SJSA1 (cell line): Measurements from ENCODE around the gene STKLD1. TPM values are rescaled to one million over a fixed set of nuclear protein-coding genes. Genes with fewer than 3 reads are reported as not detected.

Experiments used
- DNase-seq, 2 experiments: peaks; one replicate each; pipeline ENCODE4 v3.0.0-alpha.2; 2015 to 2020; ENCODE audit warnings: low spot score in 2 of 2, low read depth in 1 of 2
- H3K27ac ChIP-seq: fragments of 250-450 bp; sonication (Bioruptor Pico); 2 replicates; pipeline ENCODE4 v1.5.1; 2020; ENCODE audit warnings: mild to moderate bottlenecking, moderate library complexity
- H3K27me3 ChIP-seq: fragments of 250-450 bp; sonication (Bioruptor Pico); replicated peaks from 2 replicates; pipeline ENCODE4 v1.5.1; 2020; ENCODE audit warnings: mild to moderate bottlenecking, moderate library complexity
- H3K36me3 ChIP-seq: fragments of 250-450 bp; sonication (Bioruptor Pico); 2 replicates; pipeline ENCODE4 v1.5.1; 2020; ENCODE audit warnings: mild to moderate bottlenecking
- H3K4me1 ChIP-seq: fragments of 250-450 bp; sonication (Bioruptor Pico); replicated peaks from 2 replicates; pipeline ENCODE4 v1.6.1; 2021; ENCODE audit warnings: mild to moderate bottlenecking
- H3K4me3 ChIP-seq: fragments of 250-450 bp; sonication (Bioruptor Pico); 2 replicates; pipeline ENCODE4 v1.5.1; 2020; ENCODE audit warnings: mild to moderate bottlenecking
- H3K9me3 ChIP-seq: fragments of 250-450 bp; sonication (Bioruptor Pico); replicated peaks from 2 replicates; pipeline ENCODE4 v1.5.1; 2020; ENCODE audit warnings: mild to moderate bottlenecking
- total RNA-seq: library from RNA; depleted of rRNA; stranded (reverse); fragments of >200 nt; shearing (Covaris generic); gene quantifications from 2 replicates; pipeline ENCODE4 v1.2.3, GENCODE V29; 2014

STKLD1 gene
- total RNA-seq, 1 experiment from 2014 or later: 0.63 TPM

DNA sequence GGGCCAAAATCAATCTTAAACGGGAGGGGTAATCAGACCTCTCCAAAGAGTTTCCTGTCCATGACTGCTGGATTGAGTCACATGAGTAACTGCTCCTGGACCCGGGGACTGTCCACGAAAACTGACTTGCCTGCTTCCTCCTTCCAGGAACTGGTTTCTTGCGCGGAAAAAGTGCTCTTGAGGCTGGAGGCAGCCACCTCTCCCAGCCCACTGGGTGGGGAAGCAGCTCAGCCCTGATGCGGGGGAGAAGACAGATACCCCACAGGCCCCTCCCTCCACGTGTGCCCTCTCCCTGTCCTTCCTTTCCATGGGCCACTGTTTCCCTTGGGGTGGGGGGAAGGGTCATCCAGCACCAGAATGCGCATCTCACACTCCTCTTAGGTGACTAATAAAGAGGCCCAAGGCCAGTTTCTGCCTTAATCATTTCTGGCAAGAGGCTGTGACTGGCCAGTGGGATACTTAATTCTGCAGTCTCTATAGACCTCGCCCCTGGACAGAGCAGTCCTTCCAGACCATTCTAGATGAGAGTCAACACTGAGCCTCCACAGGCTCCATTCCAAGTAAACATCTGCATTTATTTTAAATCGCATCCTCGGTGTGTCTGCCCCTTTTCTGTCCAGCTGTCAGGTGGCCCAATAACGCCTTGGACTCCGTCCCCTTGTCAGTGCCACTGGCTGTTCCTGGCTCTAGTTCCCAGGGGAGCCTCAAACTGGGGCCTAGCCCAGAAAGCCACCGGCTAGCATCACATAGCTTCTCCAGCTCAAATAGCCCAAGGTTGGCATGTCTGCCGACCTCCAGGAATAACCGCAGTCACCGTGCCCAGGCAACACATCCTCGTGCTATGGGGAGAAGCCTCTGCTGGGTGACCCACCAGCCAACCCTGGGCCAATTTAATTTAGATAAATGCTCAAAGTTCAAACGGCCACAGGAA, 29.6 kb downstream of the STKLD1 start:
- DNase-seq: no peak
- H3K36me3 ChIP-seq: peaks cover 57% of the 10 kb centered on the region
- H3K4me1 ChIP-seq: no peaks in the 10 kb centered on the region
- no peak overlapping the region for H3K27ac ChIP-seq
- no peak overlapping the region for H3K4me3 ChIP-seq
- no peaks in the 10 kb centered on the region for H3K9me3 ChIP-seq
- H3K27me3 ChIP-seq: no peaks in the 10 kb centered on the region

DNA sequence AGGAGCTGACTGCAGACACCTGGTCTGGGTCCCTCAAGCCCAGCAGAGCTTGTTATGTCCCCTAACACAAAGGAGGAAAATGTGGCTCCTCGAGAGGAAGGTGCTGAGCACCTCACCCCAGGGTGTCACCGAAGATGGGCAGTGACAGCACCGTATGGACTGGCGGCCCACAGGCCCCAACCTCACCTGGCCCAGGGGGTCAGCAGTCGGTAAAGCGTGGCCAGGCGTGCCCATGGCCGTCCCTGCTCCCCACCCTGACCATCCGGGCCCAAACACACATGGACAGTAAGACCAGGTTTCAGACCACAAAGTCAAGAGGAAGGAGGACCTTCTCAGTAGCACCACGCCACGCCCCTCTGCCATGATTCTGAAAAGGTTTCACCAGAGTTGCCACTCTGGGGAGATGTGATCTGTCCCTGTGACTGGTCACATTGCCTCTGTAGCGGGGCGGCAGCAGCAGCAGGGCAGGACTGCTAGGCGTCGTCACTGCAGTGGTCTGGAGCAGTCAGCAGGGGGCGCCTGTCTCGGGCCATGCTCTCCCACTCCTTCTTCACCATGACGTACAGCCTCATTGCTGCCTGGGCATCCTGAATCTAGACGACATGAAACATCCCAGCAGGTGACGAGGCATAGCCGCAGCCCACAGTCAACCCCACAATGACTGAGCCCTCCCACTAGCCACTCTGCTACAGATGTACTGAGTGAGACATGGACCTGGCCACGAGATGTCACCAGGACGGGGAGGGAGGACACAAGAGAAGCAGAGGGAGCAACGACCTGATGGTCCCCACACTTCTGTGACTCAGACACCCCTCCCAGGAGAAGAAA, 30.5 kb downstream of the STKLD1 start:
- peaks cover 64% of the 10 kb centered on the region for H3K36me3 ChIP-seq
- DNase-seq: peak; percentile 42 to 74
- H3K27ac ChIP-seq: no peak overlapping the region
- H3K9me3 ChIP-seq: no peaks in the 10 kb centered on the region
- no peaks in the 10 kb centered on the region for H3K27me3 ChIP-seq
- no peaks in the 10 kb centered on the region for H3K4me1 ChIP-seq
- no peak overlapping the region for H3K4me3 ChIP-seq

DNA sequence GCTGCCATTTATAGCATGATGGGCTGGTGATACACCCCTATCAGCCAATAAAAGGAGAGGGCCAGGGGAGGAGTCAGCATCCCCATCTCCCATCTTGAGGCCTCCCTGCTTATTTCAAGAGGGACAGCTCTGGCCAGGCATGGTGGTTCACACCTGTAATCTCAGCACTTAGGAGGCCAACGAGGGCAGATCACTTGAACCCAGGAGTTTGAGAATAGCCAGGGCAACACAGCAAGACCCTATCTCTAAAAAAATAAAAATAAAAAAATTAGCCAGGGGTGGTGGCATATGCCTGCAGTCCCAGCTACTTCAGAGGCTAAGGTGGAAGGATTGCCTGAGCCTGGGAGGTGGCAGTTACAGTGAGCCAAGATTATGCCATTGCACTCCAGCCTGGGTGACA, 31.9 kb downstream of the STKLD1 start:
- H3K9me3 ChIP-seq: no peaks in the 10 kb centered on the region
- peaks cover 75% of the 10 kb centered on the region for H3K36me3 ChIP-seq
- no peaks in the 10 kb centered on the region for H3K27me3 ChIP-seq
- H3K4me1 ChIP-seq: no peaks in the 10 kb centered on the region
- DNase-seq: no peak
- no peak overlapping the region for H3K4me3 ChIP-seq
- no peak overlapping the region for H3K27ac ChIP-seq

DNA sequence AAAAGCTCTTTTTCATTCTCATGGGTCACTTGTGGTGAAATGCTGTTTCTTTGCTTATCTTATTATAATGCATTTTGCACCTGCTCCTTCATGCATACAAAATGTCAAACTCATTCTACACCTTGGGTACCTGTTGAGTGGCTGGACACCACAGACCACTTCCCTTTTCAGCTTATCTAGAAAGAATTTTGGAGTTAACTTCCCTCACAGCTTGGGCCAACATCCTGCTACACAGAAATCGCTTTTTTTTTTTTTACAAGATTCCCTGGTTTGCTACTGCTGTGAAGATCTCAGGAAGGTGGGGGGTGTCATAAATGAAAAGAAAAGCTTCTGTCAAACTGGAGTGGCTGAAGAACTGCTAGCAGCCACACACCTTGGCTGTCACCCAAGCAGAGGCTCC, 39.0 kb downstream of the STKLD1 start:
- no peak overlapping the region for H3K27ac ChIP-seq
- H3K4me3 ChIP-seq: no peak overlapping the region
- DNase-seq: no peak
- no peaks in the 10 kb centered on the region for H3K9me3 ChIP-seq
- peaks cover 8% of the 10 kb centered on the region for H3K4me1 ChIP-seq
- peaks cover 62% of the 10 kb centered on the region for H3K36me3 ChIP-seq
- H3K27me3 ChIP-seq: no peaks in the 10 kb centered on the region

DNA sequence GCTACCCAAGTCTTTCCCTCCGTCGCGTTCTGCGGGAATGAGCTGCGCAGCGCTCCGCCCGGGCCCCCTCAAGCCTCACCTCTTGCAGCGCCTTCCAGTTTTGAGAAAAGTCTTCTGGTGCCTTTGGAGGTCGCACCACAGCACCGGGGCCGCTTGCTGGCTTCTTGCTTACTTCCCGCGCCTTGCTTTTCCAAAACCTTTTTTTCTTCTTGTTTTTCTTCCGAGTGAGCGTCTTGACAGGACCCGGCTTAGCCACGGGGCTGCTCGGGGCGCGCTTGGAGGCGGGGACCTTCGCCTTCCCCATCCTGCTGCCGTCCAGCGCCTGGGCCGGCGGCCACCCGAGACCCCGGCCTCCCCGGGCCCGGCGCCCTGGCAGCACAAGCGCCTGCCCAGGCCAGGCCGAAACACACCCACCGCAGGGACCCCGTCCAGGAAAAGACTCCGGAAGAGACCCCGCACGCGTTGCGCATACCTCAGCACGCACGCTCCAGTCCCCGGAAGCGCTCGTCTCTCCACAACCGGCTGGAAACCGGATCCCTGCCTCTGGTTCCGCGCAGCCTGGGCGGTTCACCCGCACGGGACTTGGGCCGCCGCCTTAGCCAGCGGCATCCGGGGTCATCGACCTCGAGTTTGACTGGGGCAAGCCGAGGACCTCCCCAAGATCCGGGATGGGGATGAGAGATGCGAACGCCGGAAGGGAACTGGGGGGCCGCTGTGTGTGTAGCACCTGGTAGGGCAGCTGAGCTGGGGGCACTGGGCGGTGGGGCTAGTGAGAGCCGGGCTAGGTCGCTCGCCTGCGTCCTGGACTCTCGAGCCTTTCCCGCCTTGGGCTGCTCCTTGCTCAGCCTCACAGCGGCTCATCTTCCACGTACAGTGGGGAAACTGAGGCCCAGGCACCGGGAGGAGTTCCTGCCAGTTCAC, 41.6 kb downstream of the STKLD1 start, which contains the start of gene REXO4:
Gene REXO4, minus strand, starts transcription at position 470 of the 921 bp plus-strand sequence. Its CDS starts 166 bp downstream, at position 304.
- DNase-seq: peak; percentile 86 to 88
- Histone ChIP-seq H3K36me3 (peaks cover 38% of the 10 kb centered on the region), H3K27ac (peak within 1 kb of the TSS; percentile 64), H3K4me1 (peaks cover 8% of the 10 kb centered on the region), H3K9me3 (no peaks in the 10 kb centered on the region), H3K27me3 (no peaks in the 10 kb centered on the region), H3K4me3 (peak within 1 kb of the TSS; percentile 69)

DNA sequence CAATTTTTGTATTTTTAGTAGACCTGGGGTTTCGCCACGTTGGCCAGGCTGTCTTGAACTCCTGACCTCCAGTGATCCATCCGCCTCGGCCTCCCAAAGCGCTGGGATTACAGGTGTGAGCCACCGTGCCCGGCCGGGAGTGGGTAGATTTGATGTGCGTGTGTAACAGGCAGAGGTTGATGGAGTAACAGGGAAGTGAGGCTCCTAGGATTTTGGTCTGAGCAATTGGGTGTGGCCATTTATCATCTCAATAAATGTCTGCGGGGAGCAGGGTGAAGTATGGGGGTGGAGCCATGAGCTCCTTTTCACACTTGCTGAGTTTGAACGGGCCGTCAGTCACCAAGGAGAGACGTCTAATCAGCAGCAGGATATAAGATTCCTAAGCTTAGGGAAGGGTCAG, 42.8 kb downstream of the STKLD1 start:
- H3K4me3 ChIP-seq: no peak overlapping the region
- no peak for DNase-seq
- peaks cover 28% of the 10 kb centered on the region for H3K36me3 ChIP-seq
- H3K4me1 ChIP-seq: peaks cover 8% of the 10 kb centered on the region
- no peak overlapping the region for H3K27ac ChIP-seq
- no peaks in the 10 kb centered on the region for H3K27me3 ChIP-seq
- H3K9me3 ChIP-seq: no peaks in the 10 kb centered on the region

DNA sequence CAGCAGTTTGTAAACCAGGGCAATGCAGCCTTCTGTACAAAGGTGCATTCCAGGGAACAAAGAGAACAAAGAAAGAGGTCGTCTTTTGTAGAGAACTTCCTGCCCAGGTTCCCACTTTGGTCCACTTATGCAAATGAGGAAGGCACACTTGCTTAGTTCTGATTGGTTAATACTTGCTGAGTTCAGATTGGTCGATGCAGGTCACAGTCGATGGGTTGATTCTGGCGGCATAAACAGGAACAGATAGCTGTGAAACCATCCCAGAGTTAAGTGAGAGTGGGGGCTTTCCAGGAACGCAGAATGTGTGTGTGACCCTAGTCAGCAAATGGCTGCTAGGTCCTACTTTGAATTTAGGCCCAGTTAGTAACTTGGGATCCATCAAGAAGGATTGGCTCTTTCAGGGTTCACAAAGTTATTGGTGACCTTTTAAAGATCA, 44.2 kb downstream of the STKLD1 start:
- Histone ChIP-seq H3K4me3 (no peak overlapping the region), H3K27me3 (no peaks in the 10 kb centered on the region), H3K9me3 (no peaks in the 10 kb centered on the region), H3K4me1 (peaks cover 8% of the 10 kb centered on the region), H3K36me3 (peaks cover 16% of the 10 kb centered on the region), H3K27ac (no peak overlapping the region)
- DNase-seq: no peak

DNA sequence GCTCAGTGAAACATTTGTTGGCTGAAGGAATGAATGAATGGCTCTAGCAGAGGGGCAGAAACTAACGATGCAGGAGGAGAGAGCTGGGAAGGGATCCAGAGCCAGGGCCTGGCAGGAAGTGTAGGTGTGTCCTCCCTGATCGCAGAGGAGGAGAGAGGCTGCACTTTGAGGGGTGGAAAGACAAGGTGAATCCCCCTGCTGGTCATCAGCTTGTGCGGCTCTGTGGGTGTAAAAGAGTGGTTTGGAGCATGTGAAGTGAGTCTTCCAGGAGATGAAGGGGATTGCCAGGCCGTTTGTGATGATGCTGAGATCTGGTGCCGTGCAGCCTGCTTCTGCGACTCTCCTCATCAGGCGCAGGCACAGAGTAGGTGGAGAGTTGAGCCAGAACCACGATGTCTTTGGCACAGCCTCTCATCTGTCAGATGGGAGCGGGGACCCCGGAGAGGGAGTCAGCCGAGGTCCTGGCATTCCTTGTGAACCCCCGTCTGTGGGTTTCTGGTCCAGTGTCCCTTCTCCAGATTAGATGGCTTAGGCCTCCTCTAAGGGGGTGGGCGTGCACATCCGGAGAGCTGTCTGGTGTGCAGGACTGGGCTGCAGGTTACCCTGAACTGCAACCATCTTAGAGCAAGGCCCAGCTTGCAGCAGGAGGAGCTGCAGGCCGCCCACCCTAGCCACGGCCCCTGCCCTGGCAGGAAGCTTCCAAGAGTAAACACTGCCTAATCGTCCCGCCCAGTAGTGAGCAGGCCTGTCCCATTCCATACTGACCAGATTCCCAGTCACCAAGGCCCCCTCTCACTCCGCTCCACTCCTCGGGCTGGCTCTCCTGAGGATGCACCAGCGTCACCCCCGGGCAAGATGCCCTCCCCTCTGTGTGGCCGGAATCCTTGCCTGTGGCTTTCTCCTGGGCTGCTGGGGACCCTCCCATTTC, 45.7 kb downstream of the STKLD1 start, which contains the start of gene ADAMTS13:
Gene ADAMTS13, plus strand, starts transcription at position 753 of the 928 bp plus-strand sequence. Its CDS starts 77 bp downstream, at position 830.
- DNase-seq: no peak
- H3K4me3 ChIP-seq: no peak within 1 kb of the TSS

DNA sequence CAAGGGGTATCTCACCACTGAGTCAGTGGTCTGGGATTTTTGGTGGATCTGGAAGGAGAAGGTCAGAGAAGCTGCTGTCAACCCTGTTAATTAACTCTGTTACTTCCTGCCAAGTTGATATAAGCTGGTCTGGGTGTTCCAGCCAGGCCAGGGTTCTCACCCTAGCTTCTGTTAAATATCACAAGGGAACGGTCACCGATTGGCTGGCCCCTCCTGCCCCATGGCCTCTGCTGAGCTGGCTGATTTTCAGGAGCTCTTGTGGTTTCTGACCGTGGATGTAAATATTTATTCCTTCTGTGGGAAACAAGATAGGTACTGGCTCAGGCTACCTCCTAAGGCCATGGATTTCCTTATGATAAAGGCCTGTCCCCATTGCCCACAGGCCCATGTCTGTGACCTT, 47.0 kb downstream of the STKLD1 start:
- no peak overlapping the region for H3K4me3 ChIP-seq
- no peaks in the 10 kb centered on the region for H3K27me3 ChIP-seq
- DNase-seq: no peak
- no peaks in the 10 kb centered on the region for H3K9me3 ChIP-seq
- no peak overlapping the region for H3K27ac ChIP-seq
- H3K4me1 ChIP-seq: no peaks in the 10 kb centered on the region
- no peaks in the 10 kb centered on the region for H3K36me3 ChIP-seq

More for the DNA sequence above, 45.7 kb downstream of the STKLD1 start, which contains the start of gene ADAMTS13:
- no peak within 1 kb of the TSS for H3K27ac ChIP-seq
- H3K36me3 ChIP-seq: peaks cover 4% of the 10 kb centered on the region; the same call in 1 of the 2 replicates
- H3K9me3 ChIP-seq: no peaks in the 10 kb centered on the region
- H3K4me1 ChIP-seq: peaks cover under 1% of the 10 kb centered on the region
- H3K27me3 ChIP-seq: no peaks in the 10 kb centered on the region

DNA sequence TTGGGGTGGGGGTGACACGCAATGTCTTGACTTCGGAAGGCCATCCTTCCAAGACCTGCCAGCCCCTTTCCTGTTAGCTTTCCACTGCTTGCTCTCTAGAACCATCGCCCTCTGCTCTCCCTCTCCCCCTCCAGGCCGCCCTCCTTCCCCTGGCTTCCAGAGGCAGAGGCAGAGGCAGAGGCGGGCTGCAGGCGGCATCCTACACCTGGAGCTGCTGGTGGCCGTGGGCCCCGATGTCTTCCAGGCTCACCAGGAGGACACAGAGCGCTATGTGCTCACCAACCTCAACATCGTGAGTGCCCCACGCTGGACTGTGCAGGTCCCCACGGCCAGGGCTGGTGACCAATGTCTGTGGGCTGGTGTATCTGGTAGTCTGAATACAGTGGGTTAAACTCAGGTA, 48.0 kb downstream of the STKLD1 start:
- no peaks in the 10 kb centered on the region for H3K27me3 ChIP-seq
- no peaks in the 10 kb centered on the region for H3K4me1 ChIP-seq
- no peak for DNase-seq
- no peaks in the 10 kb centered on the region for H3K36me3 ChIP-seq
- H3K27ac ChIP-seq: no peak overlapping the region
- H3K9me3 ChIP-seq: no peaks in the 10 kb centered on the region
- H3K4me3 ChIP-seq: no peak overlapping the region

DNA sequence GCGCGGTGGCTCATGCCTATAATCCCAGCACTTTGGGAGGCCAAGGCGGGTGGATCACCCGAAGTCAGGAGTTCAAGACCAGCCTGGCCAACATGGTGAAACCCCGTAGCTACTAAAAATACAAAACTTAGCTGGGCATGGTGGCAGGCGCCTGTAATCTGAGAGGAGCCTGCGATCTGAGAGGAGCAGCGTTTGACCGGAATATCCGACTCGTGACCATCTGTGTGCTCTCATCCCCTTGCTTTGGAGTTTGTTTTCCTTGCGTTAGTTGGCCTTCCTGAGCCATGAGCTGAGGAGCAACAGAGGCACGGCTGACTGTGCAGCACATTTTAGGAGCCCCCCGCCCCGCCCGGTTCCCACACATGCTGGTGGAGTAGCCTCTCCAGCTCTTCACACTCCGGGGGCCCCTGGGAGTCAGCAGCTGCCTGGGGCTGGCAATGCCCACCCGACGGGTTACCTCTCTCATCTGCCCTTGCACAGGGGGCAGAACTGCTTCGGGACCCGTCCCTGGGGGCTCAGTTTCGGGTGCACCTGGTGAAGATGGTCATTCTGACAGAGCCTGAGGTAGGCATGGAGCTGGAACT, 49.0 kb downstream of the STKLD1 start:
- Histone ChIP-seq H3K36me3 (no peaks in the 10 kb centered on the region), H3K4me3 (no peak overlapping the region), H3K27ac (no peak overlapping the region), H3K4me1 (no peaks in the 10 kb centered on the region), H3K9me3 (no peaks in the 10 kb centered on the region), H3K27me3 (no peaks in the 10 kb centered on the region)
- no peak for DNase-seq

DNA sequence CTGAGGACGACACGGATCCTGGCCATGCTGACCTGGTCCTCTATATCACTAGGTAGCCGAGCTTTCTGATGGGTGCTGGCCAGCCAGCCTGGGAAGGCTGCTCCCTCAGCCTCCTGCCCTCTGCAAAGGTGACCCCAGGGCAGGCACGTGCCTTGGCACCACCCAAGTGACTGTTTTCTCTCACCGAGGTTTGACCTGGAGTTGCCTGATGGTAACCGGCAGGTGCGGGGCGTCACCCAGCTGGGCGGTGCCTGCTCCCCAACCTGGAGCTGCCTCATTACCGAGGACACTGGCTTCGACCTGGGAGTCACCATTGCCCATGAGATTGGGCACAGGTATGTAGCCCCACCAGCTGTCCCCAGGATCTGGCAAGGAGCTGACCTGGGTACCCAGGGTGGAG, 49.8 kb downstream of the STKLD1 start:
- no peak for DNase-seq
- Histone ChIP-seq H3K27me3 (no peaks in the 10 kb centered on the region), H3K4me3 (no peak overlapping the region), H3K4me1 (no peaks in the 10 kb centered on the region), H3K27ac (no peak overlapping the region), H3K9me3 (no peaks in the 10 kb centered on the region), H3K36me3 (no peaks in the 10 kb centered on the region)
